Right lobe of liver (tissue), 6 donors: ENCODE measurements around the gene PCDHB6. TPM values are rescaled to one million over a fixed set of nuclear protein-coding genes. Genes with fewer than 3 reads are reported as not detected.
A peak's percentile ranks its signal among the peaks of the same experiment; 100 is the strongest.
"Not testable (repeated sequence)": the region's sequence is repeated elsewhere in the genome, so short reads cannot be mapped to it uniquely, and the experiment has no call there.

ENCODE experiments used
- ATAC-seq, 4 donors: fragments of 200-7000 bp; cut with Tn5 transposase; one replicate each; pipeline ENCODE4 v1.9.1; 2020; ENCODE audit warnings: mild to moderate bottlenecking in 4 of 4, moderate library complexity in 4 of 4
- DNase-seq, 3 donors: peaks; one replicate each; pipeline ENCODE4 v3.0.0-alpha.2; 2020
- H3K27ac ChIP-seq, 3 donors: fragments of 200-600 bp; one replicate each; pipeline ENCODE4 v1.8.0; 2022
- H3K27me3 ChIP-seq, 2 donors: fragments of 200-600 bp; one replicate each; pipeline ENCODE4 v1.8.0; 2022
- H3K36me3 ChIP-seq, 4 donors: fragments of 200-600 bp; sonication (generic) in 1 of 4; one replicate each; pipeline versions ENCODE4 v1.5.1 to v1.8.0; 2017 to 2022; ENCODE audit warnings: control low read depth in 1 of 4
- H3K4me1 ChIP-seq, 4 donors: fragments of 200-600 bp; sonication (generic) in 1 of 4; one replicate each; pipeline versions ENCODE4 v1.5.1 to v1.8.0; 2017 to 2022; ENCODE audit warnings: control low read depth in 1 of 4
- H3K4me3 ChIP-seq, 3 donors: fragments of 200-600 bp; one replicate each; pipeline ENCODE4 v1.8.0; 2022
- H3K9me3 ChIP-seq, 4 donors: fragments of 200-600 bp; sonication (generic) in 1 of 4; one replicate each; pipeline versions ENCODE4 v1.5.1 to v1.8.0; 2017 to 2022; ENCODE audit warnings: control low read depth in 1 of 4
- CTCF ChIP-seq, 4 donors: fragments of 200-600 bp in 3 of 4; fragments of 450-650 bp in 1 of 4; IDR thresholded peaks; one replicate each; pipeline versions ENCODE4 v1.5.1 to v1.8.0; 2016 to 2022; ENCODE audit warnings: antibody characterized with exemption in 4 of 4, mild to moderate bottlenecking in 2 of 4
- POLR2A ChIP-seq: fragments of 450-650 bp; IDR thresholded peaks from one replicate; pipeline ENCODE4 v1.6.1; 2017; ENCODE audit warnings: antibody characterized with exemption, mild to moderate bottlenecking
- WGBS: methylation state at CpG from one replicate; pipeline ENCODE4 v1.1.6; 2018; ENCODE audit warnings: low coverage, low lambda C conversion rate; ENCODE audit not compliant: insufficient coverage; ENCODE audit errors: missing lambda C conversion rate; 5-methylcytosine and 5-hydroxymethylcytosine counted together
- intact Hi-C, 2 donors: fragments of 100-400 bp; cut with DNase I; formaldehyde crosslinking; loops; one replicate each; pipeline versions ENCODE4 v1.11.2 to v1.14.1; 2022
- total RNA-seq, 6 experiments: library from RNA; depleted of rRNA in 2 of 6; stranded (reverse); fragments of >200 nt in 2 of 6; fragmentation: NEBNext Ultra II Directional in 3 of 6; extraction: Animal tissue kit (Norgen Biotek cat#: 25700) in 3 of 6; gene quantifications; one replicate each; pipeline versions ENCODE4 v1.1.0 to v1.2.4, GENCODE V29; 2016 to 2023
- donor health status: DM: no; HTN: yes; CAD: no.
- donor health status: DM: no; HTN: no; CAD: no.
- donor health status: DM: no; HTN: no; CAD: no.
- donor health status: DM: no; HTN: yes; CAD: no.
- donor health status: DM: no; HTN: yes; CAD: no.

PCDHB6 gene
- total RNA-seq, 6 experiments from 2014 or later: 0.06 to 0.16 (median 0.12) TPM; not detected in 2

GRCh38 chr5:141105350-141105749 lies 44.5 kb upstream of the PCDHB6 start:
- WGBS: 51% methylated on average over 2 of the region's 2 CpGs
- ATAC-seq (no peak), DNase-seq (no peak)
- H3K9me3 ChIP-seq: peaks cover 0 to 2% (median 0%) of the 10 kb centered on the region in 4 donors
- TF ChIP-seq CTCF (IDR thresholded peaks at IDR 0.05) (no peak), POLR2A (no peak)
- intact Hi-C loops: no loop called here
- H3K4me1 ChIP-seq: no peaks in the 10 kb centered on the region
- no peak overlapping the region for H3K4me3 ChIP-seq
- H3K27ac ChIP-seq: no peak overlapping the region
- H3K36me3 ChIP-seq: no peaks in the 10 kb centered on the region
- peaks cover 0 to 5% of the 10 kb centered on the region in 2 donors for H3K27me3 ChIP-seq

GRCh38 chr5:141119250-141119649 lies 30.6 kb upstream of the PCDHB6 start:
- Histone ChIP-seq H3K27ac (no peak overlapping the region), H3K36me3 (no peaks in the 10 kb centered on the region), H3K4me3 (no peak overlapping the region), H3K4me1 (no peaks in the 10 kb centered on the region), H3K9me3 (peaks cover 0 to 3% (median 0%) of the 10 kb centered on the region in 4 donors), H3K27me3 (no peaks in the 10 kb centered on the region)
- 10% methylated on average over 2 of the region's 2 CpGs for WGBS
- intact Hi-C loops: no loop called here
- no peak for TF ChIP-seq POLR2A
- TF ChIP-seq CTCF (IDR thresholded peaks at IDR 0.05): no peak
- DNase-seq (no peak), ATAC-seq (no peak)

- Histone ChIP-seq H3K27me3 (peaks cover 0 to 12% of the 10 kb centered on the region in 2 donors), H3K36me3 (no peaks in the 10 kb centered on the region), H3K4me3 (peak within 1 kb of the TSS in 1 of 3 donors; percentile 6), H3K4me1 (no peaks in the 10 kb centered on the region), H3K27ac (no peak within 1 kb of the TSS), H3K9me3 (peaks cover 0 to 3% (median 0%) of the 10 kb centered on the region in 4 donors)
- intact Hi-C loops: no loop called here
- 5% methylated on average over 16 of the region's 16 CpGs for whole genome bisulfite sequencing
- DNase-seq: no peak
- TF ChIP-seq CTCF (IDR thresholded peaks at IDR 0.05): peak in 2 of 4 donors; percentile 7 to 15
- TF ChIP-seq POLR2A: no peak
- no peak for ATAC-seq
Measured at GRCh38 chr5:141121563-141121962, 28.3 kb upstream of the PCDHB6 start, which contains the start of gene PCDHB4. PCDHB4 (plus strand) TSS chr5:141121818; CDS start chr5:141121999, 181 bp downstream.

- TF ChIP-seq POLR2A (no peak), CTCF (IDR thresholded peaks at IDR 0.05) (no peak)
- Histone ChIP-seq H3K4me3 (peak overlapping the region in 1 of 3 donors; percentile 6), H3K9me3 (peaks cover 0 to 3% (median 0%) of the 10 kb centered on the region in 4 donors), H3K27ac (no peak overlapping the region), H3K27me3 (peaks cover 0 to 12% of the 10 kb centered on the region in 2 donors), H3K4me1 (no peaks in the 10 kb centered on the region), H3K36me3 (no peaks in the 10 kb centered on the region)
- intact Hi-C loops: no loop called here
- 18% methylated on average over 10 of the region's 12 CpGs for WGBS
- DNase-seq (no peak), ATAC-seq (no peak)
Measured at GRCh38 chr5:141121985-141122384, 27.9 kb upstream of the PCDHB6 start.

GRCh38 chr5:141123396-141124135 lies 26.3 kb upstream of the PCDHB6 start:
- intact Hi-C loops, DNase-seq, H3K36me3 ChIP-seq, H3K9me3 ChIP-seq, H3K4me1 ChIP-seq, H3K4me3 ChIP-seq, ATAC-seq, H3K27ac ChIP-seq: not testable (repeated sequence)
- peaks cover 6 to 12% of the 10 kb centered on the region in 2 donors for H3K27me3 ChIP-seq
- WGBS: 35% methylated on average over 4 of the region's 73 CpGs
